UCSD-AML1 (cell line): ENCODE results near the gene ZNF385A.
"Not testable (repeated sequence)": the region's sequence is repeated elsewhere in the genome, so short reads cannot be mapped to it uniquely, and the experiment has no call there.

Experiments used
- DNase-seq: peaks from one replicate; lab custom pipeline; 2025; ENCODE audit not compliant: unreplicated experiment; lab: John Stamatoyannopoulos, UW

ZNF385A gene

GRCh38 chr12:54331461-54331860 is 53.1 kb downstream of the ZNF385A start:
- no peak for DNase-seq

DNA sequence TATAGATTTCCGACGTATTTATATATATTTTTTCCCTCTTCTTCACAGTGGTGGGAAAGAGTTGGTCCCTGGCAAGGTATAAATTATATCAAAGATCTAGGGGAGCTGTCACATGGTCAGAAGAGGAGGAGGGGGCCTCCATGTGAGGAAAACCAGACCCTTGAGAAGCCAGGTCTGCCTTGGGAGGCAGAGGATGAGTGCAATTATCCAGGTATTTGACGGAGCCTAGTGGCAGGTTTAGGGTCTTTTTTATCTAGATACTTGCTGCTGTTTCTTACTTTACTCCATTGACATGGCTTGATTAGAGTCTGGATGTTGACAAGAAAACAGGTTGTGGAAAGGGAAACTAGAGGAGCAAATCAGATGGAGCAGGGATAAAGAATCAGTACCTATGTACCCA is 54.1 kb downstream of the ZNF385A start:
- no peak for DNase-seq

DNA sequence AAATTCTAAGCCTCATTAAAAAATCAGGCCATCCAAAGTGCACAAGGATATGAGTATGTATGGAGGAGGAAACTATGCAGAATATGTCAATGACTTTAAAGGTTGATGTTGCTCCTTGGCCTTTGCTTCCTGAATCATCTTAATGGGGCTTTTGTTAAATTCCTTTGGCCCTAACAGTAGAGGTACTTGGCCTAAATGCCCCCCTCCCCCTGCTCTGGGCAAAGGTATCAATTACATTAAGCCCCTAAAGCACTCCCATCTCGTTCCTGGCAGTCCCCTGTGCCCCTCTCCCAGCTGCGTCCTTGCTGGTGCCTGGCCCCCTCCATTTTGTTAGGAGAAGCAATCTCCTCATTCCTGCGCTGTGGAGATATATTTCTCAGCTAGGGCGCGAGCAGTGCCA is 54.8 kb downstream of the ZNF385A start:
- DNase-seq: no peak

DNA sequence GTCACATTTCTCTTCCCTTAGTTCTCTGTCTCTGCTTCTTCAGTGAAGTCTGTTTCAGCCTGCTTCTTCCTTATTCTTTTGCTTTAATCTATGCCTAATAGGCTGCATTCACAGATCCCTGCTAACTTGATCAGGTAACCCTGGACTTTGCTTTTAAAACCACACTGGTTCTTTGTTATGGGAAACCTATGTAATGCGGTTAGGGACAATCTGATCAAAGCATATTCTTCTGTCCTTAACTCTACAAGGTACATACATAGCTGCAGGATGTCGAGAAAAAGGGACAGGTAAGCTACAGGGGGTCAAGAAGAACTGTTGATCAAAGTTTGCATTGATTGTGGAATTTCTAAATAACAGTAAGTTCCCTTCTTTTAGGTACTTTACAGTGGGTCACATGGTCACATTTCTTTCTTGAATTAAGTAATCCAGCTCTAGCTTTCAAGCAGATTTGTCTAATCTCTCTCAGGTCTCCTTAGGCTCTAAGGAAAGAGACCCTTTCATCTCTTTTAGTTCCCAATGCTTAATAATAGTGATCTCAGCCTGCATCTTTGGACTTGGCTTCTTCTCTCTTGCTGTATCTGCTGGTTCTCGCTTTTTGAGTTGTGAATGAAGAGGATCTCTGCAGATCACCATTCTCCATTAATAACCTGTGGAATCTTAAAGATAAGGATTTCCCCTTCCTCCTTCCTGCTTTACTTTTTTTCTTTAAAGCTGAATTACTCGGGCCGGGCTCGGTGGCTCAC is 55.8 kb downstream of the ZNF385A start:
- DNase-seq: no peak

GRCh38 chr12:54325442-54326109 is 59.0 kb downstream of the ZNF385A start:
- not testable (repeated sequence) for DNase-seq

- DNase-seq: peak; percentile 97
These were observed 59.7 kb downstream of the ZNF385A start, which contains the start of gene COPZ1 for GRCh38 chr12:54324617-54325441. COPZ1 (plus strand) TSS chr12:54325131; CDS start chr12:54325164, 33 bp downstream.

GRCh38 chr12:54321363-54321762 is 63.2 kb downstream of the ZNF385A start:
- DNase-seq: no peak
